HG02759 (cell line): ENCODE results near the gene TAPBPL.
A peak's percentile ranks its signal among the peaks of the same experiment; 100 is the strongest.
"Not testable (repeated sequence)": the region's sequence is repeated elsewhere in the genome, so short reads cannot be mapped to it uniquely, and the experiment has no call there.

Source experiments
- ATAC-seq: cut with Tn5 transposase; IDR thresholded peaks from one replicate; pipeline ENCODE4 v1.9.1; 2021; ENCODE audit warnings: mild to moderate bottlenecking, moderate library complexity; ENCODE audit not compliant: unreplicated experiment

The TAPBPL gene

GRCh38 chr12:6462234-6462995 lies 10.6 kb downstream of the TAPBPL start:
- no peak for ATAC-seq

DNA sequence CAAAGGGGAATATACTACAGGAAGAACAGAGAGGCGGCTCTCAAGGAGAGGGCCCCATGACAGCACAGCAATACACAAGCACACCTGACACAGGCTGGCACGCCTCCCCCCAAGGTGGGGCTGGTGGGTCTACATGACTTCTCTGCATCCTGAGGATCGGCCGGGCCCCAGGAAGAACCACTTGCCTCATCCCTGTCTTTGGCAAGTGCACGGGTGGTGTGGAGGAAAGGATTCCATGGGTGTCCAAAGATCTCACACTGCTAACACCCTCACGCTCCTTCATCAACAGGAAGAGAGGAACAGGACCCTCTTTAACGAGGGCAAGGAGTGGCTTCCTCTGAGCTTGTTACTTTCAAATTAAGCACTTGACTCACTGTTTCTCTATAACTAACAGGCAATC lies 11.4 kb downstream of the TAPBPL start:
- ATAC-seq, result no peak

GRCh38 chr12:6463858-6464257 lies 12.0 kb downstream of the TAPBPL start:
- no peak for ATAC-seq

DNA sequence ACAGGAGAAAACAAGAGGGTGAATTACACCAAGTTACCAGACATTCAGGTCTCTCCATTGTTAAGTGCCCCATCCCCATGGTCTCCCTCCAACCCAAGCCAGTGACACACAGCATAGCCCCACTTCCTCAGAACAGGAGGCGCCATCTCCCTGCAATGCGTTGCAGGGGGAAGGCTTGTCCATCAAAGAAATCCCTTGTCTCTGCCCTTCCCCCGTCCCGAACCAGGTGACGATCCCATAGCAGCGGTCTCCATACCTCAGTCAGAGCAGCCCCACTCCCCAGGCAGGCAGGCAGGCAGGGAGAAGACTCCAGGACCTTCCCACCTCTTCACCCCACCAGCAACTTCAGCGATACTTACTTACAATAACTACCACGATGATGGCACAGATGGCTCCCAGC lies 12.7 kb downstream of the TAPBPL start:
- no peak for ATAC-seq

- no peak for ATAC-seq
These were observed 13.8 kb downstream of the TAPBPL start for GRCh38 chr12:6465467-6466183.

GRCh38 chr12:6466184-6466573 lies 14.3 kb downstream of the TAPBPL start:
- no peak for ATAC-seq

GRCh38 chr12:6466751-6467150 lies 14.9 kb downstream of the TAPBPL start:
- ATAC-seq, result not testable (repeated sequence)

DNA sequence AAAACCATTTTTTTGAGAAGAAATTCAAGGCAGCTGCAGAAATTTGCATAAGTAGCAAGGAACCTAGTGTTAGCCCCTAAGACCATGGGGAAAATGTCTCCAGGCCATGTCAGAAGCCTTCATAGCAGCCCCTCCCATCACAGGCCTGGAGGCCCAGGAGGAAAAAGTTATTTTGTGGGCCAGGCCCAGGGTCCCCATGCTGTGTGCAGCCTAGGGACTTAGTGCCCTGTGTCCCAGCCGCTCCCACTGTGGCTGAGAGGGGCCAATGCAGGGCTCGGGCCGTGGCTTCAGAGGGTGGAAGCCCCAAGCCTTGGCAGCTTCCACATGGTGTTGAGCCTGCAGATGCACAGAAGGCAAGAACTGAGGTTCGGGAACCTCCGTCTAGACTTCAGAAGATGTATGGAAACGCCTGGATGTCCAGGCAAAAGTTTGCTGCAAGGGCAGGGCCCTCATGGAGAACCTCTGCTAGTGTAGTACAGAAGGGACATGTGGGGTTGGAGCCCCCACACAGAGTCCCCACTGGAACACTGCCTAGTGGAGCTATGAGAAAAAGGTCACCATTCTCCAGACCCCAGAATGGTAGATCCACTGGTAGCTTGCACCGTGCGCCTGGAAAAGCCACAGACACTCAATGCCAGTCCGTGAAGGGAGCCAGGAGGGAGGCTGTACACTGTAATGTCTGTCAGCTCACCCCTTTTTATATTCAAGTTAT lies 15.9 kb downstream of the TAPBPL start:
- ATAC-seq, result not testable (repeated sequence)

DNA sequence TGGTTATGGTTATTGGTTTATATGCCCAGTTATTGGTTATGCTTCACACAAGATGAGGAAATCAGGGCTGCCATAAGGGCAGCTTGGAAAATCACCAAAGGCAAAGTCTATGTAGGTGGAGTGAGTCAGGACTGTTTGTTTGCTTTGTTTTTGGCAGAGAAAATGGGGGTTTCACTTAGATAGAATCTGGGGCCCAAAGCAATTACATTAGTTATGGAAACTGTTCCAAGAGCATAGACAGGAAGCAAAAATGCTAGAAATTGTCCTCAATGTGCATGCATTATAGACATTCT lies 16.4 kb downstream of the TAPBPL start:
- no peak for ATAC-seq

GRCh38 chr12:6469092-6469491 lies 17.2 kb downstream of the TAPBPL start:
- ATAC-seq, result no peak

DNA sequence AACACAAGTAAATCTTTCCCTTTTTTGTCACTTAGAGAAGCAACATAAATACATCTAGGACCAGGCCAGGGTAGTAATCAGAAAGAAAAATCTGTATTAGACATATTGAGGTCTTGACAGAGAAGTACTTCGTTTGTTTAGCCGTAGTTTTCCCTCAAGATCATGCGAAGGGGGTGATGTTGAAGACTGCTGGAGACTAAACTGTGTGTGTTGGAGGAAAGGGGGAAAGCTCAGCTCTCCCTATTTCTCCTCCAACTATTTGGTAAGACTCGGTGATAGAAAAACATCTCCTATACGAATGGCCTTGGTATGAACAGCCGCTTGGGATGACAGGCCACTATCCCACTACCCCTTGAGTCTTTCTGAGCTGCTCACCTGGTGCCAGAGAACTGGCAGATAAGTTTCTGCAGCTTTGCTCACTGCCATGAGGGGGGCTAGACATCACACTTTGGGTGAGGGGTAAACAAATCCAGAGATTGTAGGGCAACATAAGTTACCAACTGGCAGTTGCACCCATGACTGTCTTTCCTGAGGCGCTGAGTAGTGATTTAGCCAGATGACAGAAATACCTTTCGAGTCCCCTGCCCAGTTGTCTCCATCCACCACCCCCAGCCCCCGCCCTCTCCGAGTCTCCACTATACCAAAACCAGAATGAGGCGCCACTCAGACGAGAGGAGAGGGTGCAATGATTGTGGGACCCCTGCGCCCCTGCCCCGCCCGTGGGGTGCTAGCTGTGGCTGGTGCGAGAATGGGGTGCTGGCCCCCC lies 17.9 kb downstream of the TAPBPL start:
- ATAC-seq, result no peak

DNA sequence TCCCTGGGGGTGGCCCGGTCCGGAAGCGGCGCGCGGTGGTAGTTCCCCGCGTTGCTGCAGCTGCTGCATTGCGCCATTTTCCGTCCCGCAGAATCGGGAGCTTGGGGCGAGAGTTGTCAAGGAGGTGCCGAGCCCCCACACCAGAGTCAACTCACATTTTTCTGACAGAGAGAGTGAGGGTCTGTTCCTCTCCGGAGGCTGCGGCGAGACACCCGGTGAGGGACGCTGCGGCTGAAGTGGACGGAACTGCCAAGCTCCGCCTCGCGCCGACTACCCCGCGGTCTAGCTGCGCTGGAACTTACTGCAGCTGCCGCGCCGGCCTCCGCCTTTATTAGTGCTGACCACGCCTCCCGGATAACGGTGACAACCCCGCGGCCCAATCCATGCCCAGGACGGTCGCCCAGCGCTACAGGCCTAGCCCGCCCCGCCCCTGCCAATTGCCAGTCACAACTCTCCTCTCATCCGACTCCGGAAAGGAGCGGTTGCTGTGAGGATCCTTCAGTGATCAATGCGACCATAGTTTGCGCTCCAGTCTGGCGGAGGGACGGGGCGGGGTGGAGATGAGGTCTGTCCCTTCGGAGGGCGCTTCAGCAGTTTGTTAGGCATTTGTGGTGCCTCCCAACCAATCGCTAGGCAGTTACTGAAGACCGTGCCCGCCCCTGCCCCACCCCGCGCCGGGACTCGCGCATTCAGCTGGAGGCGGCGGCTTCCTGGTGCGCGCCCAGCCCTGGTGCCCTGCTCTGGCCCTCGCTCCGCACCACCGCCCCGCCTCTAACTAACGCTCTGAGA lies 18.7 kb downstream of the TAPBPL start, which contains the start of gene VAMP1:
VAMP1 (minus strand) TSS at position 303 of the 789 bp plus-strand sequence; CDS start at position 157, 146 bp downstream.
- peak; percentile 85 for ATAC-seq

- no peak for ATAC-seq
These were observed 20.1 kb downstream of the TAPBPL start for GRCh38 chr12:6471989-6472360.

GRCh38 chr12:6472491-6472890 lies 20.6 kb downstream of the TAPBPL start:
- no peak for ATAC-seq

DNA sequence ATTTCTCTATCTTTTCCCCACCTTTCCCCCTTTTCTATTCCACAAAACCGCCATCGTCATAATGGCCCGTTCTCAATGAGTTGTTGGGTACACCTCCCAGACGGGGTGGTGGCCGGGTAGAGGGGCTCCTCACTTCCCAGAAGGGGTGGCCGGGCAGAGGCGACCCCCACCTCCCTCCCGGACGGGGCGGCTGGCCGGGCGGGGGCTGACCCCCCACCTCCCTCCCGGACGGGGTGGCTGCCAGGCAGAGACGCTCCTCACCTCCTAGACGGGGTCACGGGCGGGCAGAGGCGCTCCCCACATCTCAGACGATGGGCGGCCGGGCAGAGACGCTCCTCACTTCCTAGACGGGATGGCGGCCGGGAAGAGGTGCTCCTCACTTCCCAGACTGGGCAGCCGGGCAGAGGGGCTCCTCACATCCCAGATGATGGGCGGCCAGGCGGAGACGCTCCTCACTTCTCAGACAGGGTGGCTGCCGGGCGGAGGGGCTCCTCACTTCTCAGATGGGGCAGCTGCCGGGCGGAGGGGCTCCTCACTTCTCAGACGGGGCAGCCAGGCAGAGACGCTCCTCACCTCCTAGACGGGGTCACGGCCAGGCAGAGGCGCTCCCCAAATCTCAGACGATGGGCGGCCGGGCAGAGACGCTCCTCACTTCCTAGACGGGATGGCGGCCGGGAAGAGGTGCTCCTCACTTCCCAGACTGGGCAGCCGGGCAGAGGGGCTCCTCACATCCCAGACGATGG lies 23.6 kb downstream of the TAPBPL start:
- not testable (repeated sequence) for ATAC-seq

DNA sequence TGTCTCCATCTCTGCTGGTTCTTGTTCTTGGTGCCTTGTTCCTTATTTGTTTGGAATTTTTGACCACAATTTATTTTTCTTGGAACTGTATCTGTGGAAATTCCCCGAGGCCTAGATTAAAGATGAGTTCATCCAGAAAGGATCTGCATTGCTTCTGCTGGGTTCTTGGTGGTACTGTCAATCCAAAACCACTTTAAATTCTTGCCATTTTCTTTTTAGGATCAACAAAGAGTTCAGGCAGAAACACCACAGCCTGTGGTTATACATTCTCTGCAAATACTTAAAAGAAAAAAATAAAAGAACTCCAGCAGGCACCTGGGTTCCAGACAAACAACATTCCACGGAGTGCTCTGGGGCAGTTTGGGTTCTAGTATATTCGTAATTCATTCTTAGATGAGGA lies 24.6 kb downstream of the TAPBPL start:
- ATAC-seq, result no peak

GRCh38 chr12:6477601-6478377 lies 25.9 kb downstream of the TAPBPL start:
- ATAC-seq, result not testable (repeated sequence)

- ATAC-seq, result no peak
These were observed 26.6 kb downstream of the TAPBPL start for GRCh38 chr12:6478416-6478815.

- no peak for ATAC-seq
These were observed 36.4 kb downstream of the TAPBPL start for GRCh38 chr12:6488240-6488639.
